ENCODE measurements around the gene POLR2E. TPM values are rescaled to one million over a fixed set of nuclear protein-coding genes. Genes with fewer than 3 reads are reported as not detected.

Gene POLR2E
- total RNA-seq = 100 to 1,000 TPM; 225 to 254 TPM
- 192 TPM for polyA plus RNA-seq (2013, experiment 1 of 2)
- 174 TPM for polyA plus RNA-seq (2013, experiment 2 of 2)
- long read RNA-seq, experiment 1, transcript POLR2E-213 (8 exons, 2,831 nt) = major isoform, 131 of 172 reads
- long read RNA-seq, experiment 1, transcript POLR2E-205 (7 exons, 2,441 nt) = minor isoform, 5 of 172 reads
- long read RNA-seq, experiment 1, partial matches to known transcripts = 18 of 172 reads
- long read RNA-seq, experiment 1, other reads (novel, unspliced or antisense) = 16 of 172 reads
- long read RNA-seq, experiment 2, transcript POLR2E-213 (8 exons, 2,831 nt) = major isoform, 527 of 546 reads
- long read RNA-seq, experiment 2, partial matches to known transcripts = 5 of 546 reads
- long read RNA-seq, experiment 2, other reads (novel, unspliced or antisense) = 9 of 546 reads
- long read RNA-seq, experiment 3, transcript POLR2E-213 (8 exons, 2,831 nt) = major isoform, 653 of 677 reads
- long read RNA-seq, experiment 3, partial matches to known transcripts = 4 of 677 reads
- long read RNA-seq, experiment 3, other reads (novel, unspliced or antisense) = 12 of 677 reads
- long read RNA-seq, experiment 4, transcript POLR2E-213 (8 exons, 2,831 nt) = major isoform, 628 of 657 reads
- long read RNA-seq, experiment 4, transcript POLR2E-203 (2 exons, 756 nt) = minor isoform, 11 of 657 reads
- long read RNA-seq, experiment 4, partial matches to known transcripts = 7 of 657 reads
- long read RNA-seq, experiment 4, other reads (novel, unspliced or antisense) = 6 of 657 reads

GRCh38 chr19:1094978-1095701 is at the start of gene POLR2E:
Gene POLR2E, minus strand, starts transcription at chr19:1095375. Its CDS starts 60 bp downstream, at chr19:1095315.
- DNase-seq = peak; percentile 99
- Histone ChIP-seq H3K9ac (ENCODE audit: extremely low read depth, low read length, poor library complexity, severe bottlenecking) (peak within 1 kb of the TSS; percentile 73), H3K27me3 (ENCODE audit: control insufficient read depth, insufficient read depth, low read length, poor library complexity, severe bottlenecking) (no peaks in the 10 kb centered on the region), H3K36me3 (ENCODE audit: control insufficient read depth, insufficient read depth, low read length) (peaks cover 30% of the 10 kb centered on the region), H3K4me1 (ENCODE audit: control insufficient read depth, insufficient read depth, low read length) (no peaks in the 10 kb centered on the region), H3K9me3 (ENCODE audit: control insufficient read depth, low read length) (no peaks in the 10 kb centered on the region), H3K4me3 (ENCODE audit: low read length) (peak within 1 kb of the TSS; percentile 87), H3K27ac (ENCODE audit: low read depth, low read length) (no peak within 1 kb of the TSS)
- no peak for TF ChIP-seq CTCF (conservative IDR thresholded peaks at IDR 0.05)
- no peaks in the 10 kb centered on the region for H3K27me3 Mint-ChIP-seq (ENCODE audit: insufficient read depth)
- no peaks in the 10 kb centered on the region for H3K9me3 Mint-ChIP-seq
- WGBS, 2 experiments (ENCODE audit: insufficient coverage in 1 of 2, insufficient read length in 1 of 2) = 0 to 1% methylated on average over 52 to 81 of the region's 81 CpGs
- peaks cover 22% of the 10 kb centered on the region for H3K36me3 Mint-ChIP-seq (ENCODE audit: low read depth)
- H3K4me3 Mint-ChIP-seq = peak within 1 kb of the TSS; percentile 86
- H3K4me1 Mint-ChIP-seq = peaks cover 4% of the 10 kb centered on the region
- H3K27ac Mint-ChIP-seq = peak within 1 kb of the TSS; percentile 88

- no peaks in the 10 kb centered on the region for H3K9me3 ChIP-seq (ENCODE audit: control insufficient read depth, low read length)
- no peaks in the 10 kb centered on the region for H3K4me1 Mint-ChIP-seq
- no peaks in the 10 kb centered on the region for H3K27me3 ChIP-seq (ENCODE audit: control insufficient read depth, insufficient read depth, low read length, poor library complexity, severe bottlenecking)
- no peak for TF ChIP-seq CTCF (conservative IDR thresholded peaks at IDR 0.05)
- H3K4me3 Mint-ChIP-seq = no peak overlapping the region
- no peak overlapping the region for H3K9ac ChIP-seq (ENCODE audit: extremely low read depth, low read length, poor library complexity, severe bottlenecking)
- WGBS, 2 experiments (ENCODE audit: insufficient coverage in 1 of 2, insufficient read length in 1 of 2) = 93 to 100% methylated on average over 1 of the region's 1 CpG
- no peaks in the 10 kb centered on the region for H3K27me3 Mint-ChIP-seq (ENCODE audit: insufficient read depth)
- no peaks in the 10 kb centered on the region for H3K4me1 ChIP-seq (ENCODE audit: control insufficient read depth, insufficient read depth, low read length)
- no peak overlapping the region for H3K4me3 ChIP-seq (ENCODE audit: low read length)
- H3K9me3 Mint-ChIP-seq = no peaks in the 10 kb centered on the region
- H3K27ac ChIP-seq (ENCODE audit: low read depth, low read length) = no peak overlapping the region
- peaks cover 41% of the 10 kb centered on the region for H3K36me3 Mint-ChIP-seq (ENCODE audit: low read depth)
- no peak for DNase-seq
- H3K36me3 ChIP-seq (ENCODE audit: control insufficient read depth, insufficient read depth, low read length) = peaks cover 5% of the 10 kb centered on the region
- H3K27ac Mint-ChIP-seq = no peak overlapping the region
Observed at GRCh38 chr19:1144741-1145140, 49.6 kb upstream of the POLR2E start.

GRCh38 chr19:1143828-1144399 is 48.7 kb upstream of the POLR2E start:
- DNase-seq = no peak
- no peak for TF ChIP-seq CTCF (conservative IDR thresholded peaks at IDR 0.05)
- no peaks in the 10 kb centered on the region for H3K9me3 ChIP-seq (ENCODE audit: control insufficient read depth, low read length)

More at GRCh38 chr19:1143828-1144399, 48.7 kb upstream of the POLR2E start:
- no peaks in the 10 kb centered on the region for H3K4me1 ChIP-seq (ENCODE audit: control insufficient read depth, insufficient read depth, low read length)
- no peaks in the 10 kb centered on the region for H3K27me3 ChIP-seq (ENCODE audit: control insufficient read depth, insufficient read depth, low read length, poor library complexity, severe bottlenecking)
- Mint-ChIP-seq H3K27me3 (ENCODE audit: insufficient read depth) (no peaks in the 10 kb centered on the region), H3K9me3 (no peaks in the 10 kb centered on the region), H3K36me3 (ENCODE audit: low read depth) (peaks cover 45% of the 10 kb centered on the region), H3K4me1 (no peaks in the 10 kb centered on the region), H3K27ac (no peak overlapping the region), H3K4me3 (no peak overlapping the region)
- H3K4me3 ChIP-seq (ENCODE audit: low read length) = no peak overlapping the region
- WGBS, 2 experiments (ENCODE audit: insufficient coverage in 1 of 2, insufficient read length in 1 of 2) = 96 to 99% methylated on average over 19 to 33 of the region's 33 CpGs
- no peak overlapping the region for H3K9ac ChIP-seq (ENCODE audit: extremely low read depth, low read length, poor library complexity, severe bottlenecking)
- no peak overlapping the region for H3K27ac ChIP-seq (ENCODE audit: low read depth, low read length)
- H3K36me3 ChIP-seq (ENCODE audit: control insufficient read depth, insufficient read depth, low read length) = peaks cover 5% of the 10 kb centered on the region

Measured in endodermal cell (in vitro differentiated cells).